A673 (cell line): ENCODE data around the gene NRXN3.

ENCODE experiments used
- EZH2 ChIP-seq: fragments of 200-600 bp; sonication (generic); IDR thresholded peaks from 2 replicates; pipeline ENCODE4 v1.6.1; 2017; ENCODE audit warnings: borderline replicate concordance, low read depth, mild to moderate bottlenecking, mixed read lengths, antibody characterized with exemption, low read length; ENCODE audit not compliant: poor library complexity, severe bottlenecking
- TF ChIP-seq, protein P1 (sequence below): fragments of 300-800, 200-600 bp; sonication (generic); conservative IDR thresholded peaks from 2 replicates; pipeline ENCODE4 v1.5.1; 2017; ENCODE audit warnings: low read depth, mild to moderate bottlenecking, antibody characterized with exemption, low read length, moderate library complexity, mixed read lengths

DNA sequence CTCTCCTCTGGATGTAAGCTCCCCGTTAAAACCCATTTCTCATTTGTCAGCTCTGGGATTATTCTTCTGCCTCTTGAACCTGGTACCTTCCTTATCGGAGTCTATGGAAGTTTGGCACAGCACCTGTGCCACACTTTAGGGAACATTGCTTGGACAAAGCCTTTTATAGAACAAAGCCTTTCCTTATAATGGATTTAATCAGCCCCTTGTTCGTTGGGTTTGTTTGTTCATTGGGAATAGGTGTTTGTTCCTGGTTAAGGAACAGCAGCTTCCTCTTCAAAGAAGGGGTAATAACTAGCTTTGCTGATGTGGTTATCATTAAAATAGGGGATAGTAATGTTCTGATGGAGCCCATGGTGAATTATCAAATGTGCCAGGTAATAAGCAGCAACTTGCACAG, 70.4 kb downstream of the NRXN3 start:
- TF ChIP-seq, protein P1, sequence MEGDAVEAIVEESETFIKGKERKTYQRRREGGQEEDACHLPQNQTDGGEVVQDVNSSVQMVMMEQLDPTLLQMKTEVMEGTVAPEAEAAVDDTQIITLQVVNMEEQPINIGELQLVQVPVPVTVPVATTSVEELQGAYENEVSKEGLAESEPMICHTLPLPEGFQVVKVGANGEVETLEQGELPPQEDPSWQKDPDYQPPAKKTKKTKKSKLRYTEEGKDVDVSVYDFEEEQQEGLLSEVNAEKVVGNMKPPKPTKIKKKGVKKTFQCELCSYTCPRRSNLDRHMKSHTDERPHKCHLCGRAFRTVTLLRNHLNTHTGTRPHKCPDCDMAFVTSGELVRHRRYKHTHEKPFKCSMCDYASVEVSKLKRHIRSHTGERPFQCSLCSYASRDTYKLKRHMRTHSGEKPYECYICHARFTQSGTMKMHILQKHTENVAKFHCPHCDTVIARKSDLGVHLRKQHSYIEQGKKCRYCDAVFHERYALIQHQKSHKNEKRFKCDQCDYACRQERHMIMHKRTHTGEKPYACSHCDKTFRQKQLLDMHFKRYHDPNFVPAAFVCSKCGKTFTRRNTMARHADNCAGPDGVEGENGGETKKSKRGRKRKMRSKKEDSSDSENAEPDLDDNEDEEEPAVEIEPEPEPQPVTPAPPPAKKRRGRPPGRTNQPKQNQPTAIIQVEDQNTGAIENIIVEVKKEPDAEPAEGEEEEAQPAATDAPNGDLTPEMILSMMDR, result no peak
- TF ChIP-seq EZH2, result no peak
